Prostate gland (tissue), 2 donors: ENCODE data around the gene SEMA7A. TPM values are rescaled to one million over a fixed set of nuclear protein-coding genes. Genes with fewer than 3 reads are reported as not detected.

Experiments used
- DNase-seq: peaks from one replicate; pipeline ENCODE4 v3.0.0-alpha.2; 2019; ENCODE audit warnings: low spot score
- H3K27ac ChIP-seq, 2 donors: fragments of 200-600 bp; sonication (generic); 2 replicates each; pipeline ENCODE4 v1.5.1; 2017 to 2019
- H3K27me3 ChIP-seq: fragments of 200-600 bp; sonication (generic); replicated peaks from 2 replicates; pipeline ENCODE4 v1.5.1; 2019; ENCODE audit not compliant: insufficient read depth
- H3K36me3 ChIP-seq, 2 donors: fragments of 200-600 bp; sonication (generic); 1 replicate in 1 of 2; 2 replicates in 1 of 2; pipeline versions ENCODE4 v1.5.1 to v1.8.1; 2017 to 2019
- H3K4me1 ChIP-seq: fragments of 200-600 bp; sonication (generic); replicated peaks from 2 replicates; pipeline ENCODE4 v1.5.1; 2019
- H3K4me3 ChIP-seq, 2 donors: fragments of 200-600 bp; sonication (generic); 2 replicates each; pipeline ENCODE4 v1.5.1; 2017 to 2019
- H3K9me3 ChIP-seq: fragments of 200-600 bp; sonication (generic); 2 replicates; pipeline ENCODE4 v1.5.1; 2017
- CTCF ChIP-seq, 4 experiments: fragments of 200-600 bp in 2 of 4; fragments of 450-650 bp in 2 of 4; sonication (generic) in 2 of 4; IDR thresholded peaks; 1 replicate in 3 of 4; 2 replicates in 1 of 4; pipeline ENCODE4 v1.5.1; 2016 to 2019; ENCODE audit warnings: antibody characterized with exemption in 4 of 4, mild to moderate bottlenecking in 2 of 4, moderate library complexity in 2 of 4
- POLR2A ChIP-seq: fragments of 450-650 bp; IDR thresholded peaks from one replicate; pipeline ENCODE4 v1.6.1; 2016; ENCODE audit warnings: antibody characterized with exemption, mild to moderate bottlenecking
- POLR2AphosphoS5 ChIP-seq: sonication (generic); formaldehyde crosslinking; IDR thresholded peaks from one replicate; pipeline ENCODE4 v1.6.1; 2017; ENCODE audit warnings: antibody characterized with exemption
- WGBS: methylation state at CpG from one replicate; pipeline ENCODE4 v1.1.5; 2018; 5-methylcytosine and 5-hydroxymethylcytosine counted together
- intact Hi-C: fragments of 100-400 bp; cut with DNase I; formaldehyde crosslinking; loops from one replicate; pipeline ENCODE4 v1.14.2; 2022
- total RNA-seq, 2 donors: library from RNA; depleted of rRNA; stranded (reverse); fragments of >200 nt; gene quantifications; one replicate each; pipeline ENCODE4 v1.1.0, GENCODE V29; 2016

SEMA7A gene
- total RNA-seq, 2 donors from 2014 or later: 1.3 to 171 TPM

GRCh38 chr15:74449643-74450205, 16.0 kb upstream of the SEMA7A start:
- intact Hi-C loops: no loop called here
- Histone ChIP-seq H3K4me1 (no peaks in the 10 kb centered on the region), H3K9me3 (no peaks in the 10 kb centered on the region), H3K36me3 (peaks cover 17 to 29% of the 10 kb centered on the region in 2 donors), H3K27ac (no peak overlapping the region), H3K27me3 (no peaks in the 10 kb centered on the region), H3K4me3 (no peak overlapping the region)
- TF ChIP-seq POLR2AphosphoS5 (no peak), POLR2A (no peak), CTCF (IDR thresholded peaks at IDR 0.05) (no peak)
- DNase-seq: no peak
- 95% methylated on average over 12 of the region's 12 CpGs for WGBS

GRCh38 chr15:74449095-74449494, 15.3 kb upstream of the SEMA7A start:
- no peak for TF ChIP-seq CTCF (IDR thresholded peaks at IDR 0.05)
- TF ChIP-seq POLR2A: no peak
- TF ChIP-seq POLR2AphosphoS5: no peak
- Histone ChIP-seq H3K27ac (no peak overlapping the region), H3K36me3 (peaks cover 17 to 22% of the 10 kb centered on the region in 2 donors), H3K4me1 (no peaks in the 10 kb centered on the region), H3K9me3 (no peaks in the 10 kb centered on the region), H3K4me3 (no peak overlapping the region), H3K27me3 (no peaks in the 10 kb centered on the region)
- intact Hi-C loops: no loop called here
- DNase-seq: no peak
- WGBS: 91% methylated on average over 7 of the region's 7 CpGs

- no peaks in the 10 kb centered on the region for H3K9me3 ChIP-seq
- peaks cover 11 to 14% of the 10 kb centered on the region in 2 donors for H3K36me3 ChIP-seq
- TF ChIP-seq POLR2AphosphoS5 (no peak), POLR2A (no peak), CTCF (IDR thresholded peaks at IDR 0.05) (no peak)
- intact Hi-C loops: no loop called here
- no peaks in the 10 kb centered on the region for H3K27me3 ChIP-seq
- H3K27ac ChIP-seq: no peak overlapping the region
- 77% methylated on average over 9 of the region's 9 CpGs for WGBS
- H3K4me3 ChIP-seq: no peak overlapping the region
- no peaks in the 10 kb centered on the region for H3K4me1 ChIP-seq
- DNase-seq: no peak
These were observed 12.3 kb upstream of the SEMA7A start for GRCh38 chr15:74445816-74446763.

GRCh38 chr15:74444106-74445062, 10.6 kb upstream of the SEMA7A start:
- H3K9me3 ChIP-seq: no peaks in the 10 kb centered on the region
- 78% methylated on average over 8 of the region's 8 CpGs for WGBS
- no peak for DNase-seq
- no peaks in the 10 kb centered on the region for H3K27me3 ChIP-seq
- no peaks in the 10 kb centered on the region for H3K4me1 ChIP-seq
- intact Hi-C loops: no loop called here
- TF ChIP-seq POLR2AphosphoS5 (no peak), POLR2A (no peak), CTCF (IDR thresholded peaks at IDR 0.05) (no peak)
- peaks cover 6 to 14% of the 10 kb centered on the region in 2 donors for H3K36me3 ChIP-seq
- H3K4me3 ChIP-seq: no peak overlapping the region
- H3K27ac ChIP-seq: no peak overlapping the region
